ENCODE measurements around the gene MLLT10. TPM values are rescaled to one million over a fixed set of nuclear protein-coding genes. Genes with fewer than 3 reads are reported as not detected.

The MLLT10 gene
- total and polyA plus RNA-seq, 10 of the 15 experiments (the other 5 are each of a cell fraction or from before 2014, with no cell fraction given) = 8.7 to 61.1 (median 28.5) TPM

GRCh38 chr10:21529032-21529910, 4.8 kb upstream of the MLLT10 start:
- H3K4me3 ChIP-seq = no peak overlapping the region
- H4K20me1 ChIP-seq (ENCODE audit: control insufficient read depth, insufficient read depth) = no peaks in the 10 kb centered on the region
- 87% methylated on average over 9 of the region's 9 CpGs for WGBS (ENCODE audit: insufficient coverage, insufficient replicate concordance, low lambda C conversion rate, missing lambda C conversion rate)
- BruUV-seq (replicated peaks) = no TSS peak
- DNase-seq (ENCODE audit: low read depth, low spot score) (no peak), FAIRE-seq (no peak), ATAC-seq (no peak)
- H3K4me2 ChIP-seq (ENCODE audit: control insufficient read depth, insufficient read depth) = no peak overlapping the region
- in situ Hi-C loops (cut with MboI) (loop anchor here (5.0 kb wide), 1 partner anchor 788 kb away; the partner anchor contains the start of gene COMMD3), intact Hi-C loops (cut with micrococcal nuclease; ENCODE audit: unreplicated experiment) (no loop called here)
- POLR2A ChIA-PET = interaction anchor here (0.6 kb wide), 1 partner anchor 1008 kb away, joined by 8 read pairs; no protein-coding TSS in a partner anchor
- H3K27me3 ChIP-seq (replicated peaks in 1 of 2; ENCODE audit: control insufficient read depth in 2 of 2, insufficient read depth in 2 of 2, low read length in 1 of 2) = peaks cover 0 to 4% of the 10 kb centered on the region in 2 experiments; a peak in 1 of 4 replicates
- no peaks in the 10 kb centered on the region; the same call in 1 of the 2 replicates for H3K79me2 ChIP-seq (ENCODE audit: control insufficient read depth, insufficient read depth, low read length)
- CTCF ChIA-PET = interaction anchor here (1.0 kb wide), 1 partner anchor 11 kb away, joined by 3 read pairs; no protein-coding TSS in a partner anchor
- no peak overlapping the region for H3K9ac ChIP-seq (ENCODE audit: control insufficient read depth, insufficient read depth, low read length)
- SMC1A ChIA-PET (ENCODE audit: uncharacterized antibody, unreplicated experiment) = interaction anchor here (1.7 kb wide), 1 partner anchor 202 kb away, joined by 4 read pairs; no protein-coding TSS in a partner anchor
- RAD21 ChIA-PET (ENCODE audit: unreplicated experiment) = no interaction called here
- peaks cover 13% of the 10 kb centered on the region for H3K4me1 ChIP-seq (ENCODE audit: control insufficient read depth, insufficient read depth, low read length)
- no peaks in the 10 kb centered on the region for H3K9me3 ChIP-seq (replicated peaks; ENCODE audit: control insufficient read depth, insufficient read depth, low read length)
- no peak overlapping the region for H2AFZ ChIP-seq (ENCODE audit: control insufficient read depth, low read depth, low read length)
- H3K27ac ChIP-seq (ENCODE audit: control insufficient read depth, insufficient read depth) = no peak overlapping the region
- no peaks in the 10 kb centered on the region for H3K36me3 ChIP-seq (ENCODE audit: control insufficient read depth in 2 of 2, insufficient read depth in 2 of 2, low read length in 1 of 2)
- no peak for TF ChIP-seq ZNF687 (IDR thresholded peaks at IDR 0.05)
- TF ChIP-seq FOXM1 (IDR thresholded peaks at IDR 0.05; ENCODE audit: low read depth, low read length) = no peak
- TF ChIP-seq E4F1 (IDR thresholded peaks at IDR 0.05; ENCODE audit: borderline replicate concordance, partially characterized antibody) = no peak
- TF ChIP-seq DPF2 (IDR thresholded peaks at IDR 0.05) = no peak
- TF ChIP-seq NBN (IDR thresholded peaks at IDR 0.05) = no peak
- TF ChIP-seq SMARCA5 (IDR thresholded peaks at IDR 0.05) = no peak
- no peak for TF ChIP-seq RFX5 (IDR thresholded peaks at IDR 0.05; ENCODE audit: low read depth, low read length)
- no peak for TF ChIP-seq PBX3 (IDR thresholded peaks at IDR 0.05; ENCODE audit: insufficient replicate concordance, low read depth, low read length)
- no peak for TF ChIP-seq IRF5 (IDR thresholded peaks at IDR 0.05; ENCODE audit: borderline replicate concordance)
- no peak for TF ChIP-seq TCF3 (IDR thresholded peaks at IDR 0.05; ENCODE audit: borderline replicate concordance, insufficient read depth, low read depth, low read length)

Data from GM12878 (cell line).